NCI-H2107 treated with DMSO at 0.1 percent for 48 hours (cell line): ENCODE data around the gene IP6K2.

Experiments
- DNase-seq: peaks from one replicate; lab custom pipeline; 2025; ENCODE audit not compliant: unreplicated experiment; lab: John Stamatoyannopoulos, UW

The IP6K2 gene

GRCh38 chr3:48690846-48691458 is 26.1 kb downstream of the IP6K2 start:
- DNase-seq, result no peak

- no peak for DNase-seq
Observed at GRCh38 chr3:48689384-48689783, 27.6 kb downstream of the IP6K2 start.

- DNase-seq, result no peak
Observed at GRCh38 chr3:48688737-48689075, 28.3 kb downstream of the IP6K2 start.

GRCh38 chr3:48688032-48688736 is 28.8 kb downstream of the IP6K2 start:
- DNase-seq, result no peak

- DNase-seq, result no peak
Observed at GRCh38 chr3:48687220-48687678, 29.8 kb downstream of the IP6K2 start.

- DNase-seq, result no peak
Observed at GRCh38 chr3:48686538-48687219, 30.3 kb downstream of the IP6K2 start.

GRCh38 chr3:48685603-48686511 is 31.2 kb downstream of the IP6K2 start, which contains the start of gene NCKIPSD:
TSS of gene NCKIPSD (minus strand) at chr3:48685915. CDS start at chr3:48685807, 108 bp downstream.
- no peak for DNase-seq

GRCh38 chr3:48685293-48685602 is 31.8 kb downstream of the IP6K2 start:
- DNase-seq, result no peak

- no peak for DNase-seq
Observed at GRCh38 chr3:48684480-48685143, 32.4 kb downstream of the IP6K2 start.

- no peak for DNase-seq
Observed at GRCh38 chr3:48684054-48684349, 33.0 kb downstream of the IP6K2 start.

GRCh38 chr3:48682786-48683185 is 34.2 kb downstream of the IP6K2 start:
- DNase-seq, result no peak

GRCh38 chr3:48681974-48682610 is 34.9 kb downstream of the IP6K2 start:
- no peak for DNase-seq

- DNase-seq, result no peak
Observed at GRCh38 chr3:48681541-48681880, 35.5 kb downstream of the IP6K2 start.

GRCh38 chr3:48680811-48681540 is 36.0 kb downstream of the IP6K2 start:
- no peak for DNase-seq

GRCh38 chr3:48679411-48680391 is 37.3 kb downstream of the IP6K2 start:
- no peak for DNase-seq

GRCh38 chr3:48678566-48679380 is 38.2 kb downstream of the IP6K2 start:
- DNase-seq, result no peak

- no peak for DNase-seq
Observed at GRCh38 chr3:48678056-48678455, 39.0 kb downstream of the IP6K2 start.

- DNase-seq, result no peak
Observed at GRCh38 chr3:48674505-48674904, 42.5 kb downstream of the IP6K2 start.
